AG09319 (cell line): Measurements from ENCODE around the gene SHB.

Experiments used
- DNase-seq: peaks from one replicate; pipeline ENCODE4 v3.0.0-alpha.2; 2010; ENCODE audit warnings: low read depth; ENCODE audit errors: extremely low read depth
- TF ChIP-seq, protein P1 (sequence below): IDR thresholded peaks from 2 replicates; pipeline ENCODE4 v1.5.1; 2011; ENCODE audit warnings: low read depth, mild to moderate bottlenecking, inconsistent platforms, low read length, moderate library complexity

The SHB gene

DNA sequence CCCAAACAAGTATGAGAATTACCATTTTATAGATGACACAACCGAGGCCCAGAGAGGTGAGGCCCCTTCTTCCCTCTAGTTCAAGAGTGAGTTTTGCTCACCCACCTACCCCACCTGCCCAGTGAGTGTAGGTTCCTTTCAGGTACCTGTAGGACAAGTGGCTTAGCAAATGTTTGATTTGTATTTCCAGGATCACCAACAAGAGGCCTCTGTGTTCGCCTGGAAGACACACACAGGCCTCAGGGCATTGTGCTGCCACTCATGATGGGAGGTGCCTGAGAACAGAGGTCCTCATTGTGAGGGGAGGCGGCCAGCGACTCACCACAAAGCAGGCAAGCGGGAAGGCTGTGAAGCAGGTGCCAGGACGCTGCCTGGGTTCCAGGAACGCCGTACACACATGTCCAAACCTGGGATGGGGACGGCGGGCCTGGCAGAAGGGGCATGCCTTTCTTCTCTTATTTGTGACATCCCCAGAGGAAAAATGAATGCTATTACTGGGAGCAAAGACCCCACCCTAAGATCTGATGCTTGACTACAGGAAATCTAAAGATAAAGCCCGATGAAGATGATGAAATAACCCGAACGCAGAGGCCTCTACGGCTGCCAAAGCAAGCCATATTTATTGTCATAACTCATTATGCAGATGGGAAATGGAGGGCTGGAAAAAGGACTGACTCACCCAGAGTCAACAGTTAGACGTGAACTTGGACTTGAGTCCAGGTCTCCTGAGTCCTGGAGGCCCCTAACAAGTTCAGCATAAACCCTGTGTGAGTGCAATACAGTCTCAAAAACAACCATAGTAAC lies 104.9 kb downstream of the SHB start:
- TF ChIP-seq, protein P1, sequence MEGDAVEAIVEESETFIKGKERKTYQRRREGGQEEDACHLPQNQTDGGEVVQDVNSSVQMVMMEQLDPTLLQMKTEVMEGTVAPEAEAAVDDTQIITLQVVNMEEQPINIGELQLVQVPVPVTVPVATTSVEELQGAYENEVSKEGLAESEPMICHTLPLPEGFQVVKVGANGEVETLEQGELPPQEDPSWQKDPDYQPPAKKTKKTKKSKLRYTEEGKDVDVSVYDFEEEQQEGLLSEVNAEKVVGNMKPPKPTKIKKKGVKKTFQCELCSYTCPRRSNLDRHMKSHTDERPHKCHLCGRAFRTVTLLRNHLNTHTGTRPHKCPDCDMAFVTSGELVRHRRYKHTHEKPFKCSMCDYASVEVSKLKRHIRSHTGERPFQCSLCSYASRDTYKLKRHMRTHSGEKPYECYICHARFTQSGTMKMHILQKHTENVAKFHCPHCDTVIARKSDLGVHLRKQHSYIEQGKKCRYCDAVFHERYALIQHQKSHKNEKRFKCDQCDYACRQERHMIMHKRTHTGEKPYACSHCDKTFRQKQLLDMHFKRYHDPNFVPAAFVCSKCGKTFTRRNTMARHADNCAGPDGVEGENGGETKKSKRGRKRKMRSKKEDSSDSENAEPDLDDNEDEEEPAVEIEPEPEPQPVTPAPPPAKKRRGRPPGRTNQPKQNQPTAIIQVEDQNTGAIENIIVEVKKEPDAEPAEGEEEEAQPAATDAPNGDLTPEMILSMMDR: no peak
- DNase-seq: peak; percentile 78

DNA sequence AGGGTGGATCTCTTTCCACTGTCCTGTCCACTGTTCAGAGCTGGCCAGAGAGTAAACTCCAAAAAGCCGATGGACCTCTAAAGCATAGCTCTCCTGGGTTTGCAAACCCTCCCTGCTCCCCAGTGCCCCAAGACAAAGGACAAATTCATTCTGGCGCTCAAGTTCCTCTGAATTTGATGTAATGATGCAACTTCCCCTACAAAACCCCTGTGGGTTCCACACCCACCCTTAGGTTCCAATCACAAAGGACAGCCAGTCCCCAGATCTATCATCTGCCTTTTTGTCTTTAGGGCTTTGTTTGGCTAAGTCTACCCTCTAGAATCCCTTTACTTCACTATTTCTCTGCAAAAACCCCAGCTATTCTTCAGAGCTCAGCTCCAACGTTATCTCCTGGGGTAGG lies 107.7 kb downstream of the SHB start:
- DNase-seq: no peak
- TF ChIP-seq, protein P1: no peak

DNA sequence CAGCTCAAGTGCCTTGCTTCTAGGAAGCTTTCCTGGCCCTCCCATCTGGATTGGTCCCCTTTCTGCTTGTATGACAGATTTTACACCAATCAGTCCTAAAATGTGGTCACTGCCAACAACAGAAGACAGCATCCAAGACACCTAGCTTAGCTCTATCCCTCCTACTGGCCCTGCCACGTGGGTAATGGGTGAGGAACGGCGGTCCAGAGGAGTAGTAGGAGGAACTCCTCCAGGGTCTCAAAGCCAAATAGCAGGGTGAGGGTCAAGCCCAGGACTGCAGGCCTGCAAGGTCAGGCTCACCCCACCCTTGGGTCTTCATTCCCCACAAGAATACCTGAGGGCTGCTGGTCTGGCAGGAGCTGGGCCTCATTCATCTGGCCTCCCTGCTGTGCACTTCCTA lies 108.4 kb downstream of the SHB start:
- TF ChIP-seq, protein P1: no peak
- DNase-seq: no peak

DNA sequence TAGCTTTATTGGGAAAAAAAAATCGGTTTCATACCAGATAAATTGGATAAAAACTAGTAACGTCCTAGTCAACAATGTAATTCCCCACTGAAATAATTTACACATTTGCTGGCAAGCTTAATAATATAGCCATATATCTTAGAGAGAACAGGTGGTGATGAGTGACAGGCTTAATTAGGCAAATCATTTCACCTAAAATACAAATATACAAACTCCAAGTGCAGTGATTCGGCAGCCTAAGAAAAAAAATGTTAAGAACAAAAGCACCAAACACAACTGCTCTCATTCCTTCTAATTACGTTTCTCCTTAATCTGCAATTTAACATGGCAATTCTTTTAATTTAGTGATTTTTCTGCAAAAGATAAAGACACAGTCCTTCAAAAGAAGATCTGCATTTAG lies 109.1 kb downstream of the SHB start:
- no peak for DNase-seq

DNA sequence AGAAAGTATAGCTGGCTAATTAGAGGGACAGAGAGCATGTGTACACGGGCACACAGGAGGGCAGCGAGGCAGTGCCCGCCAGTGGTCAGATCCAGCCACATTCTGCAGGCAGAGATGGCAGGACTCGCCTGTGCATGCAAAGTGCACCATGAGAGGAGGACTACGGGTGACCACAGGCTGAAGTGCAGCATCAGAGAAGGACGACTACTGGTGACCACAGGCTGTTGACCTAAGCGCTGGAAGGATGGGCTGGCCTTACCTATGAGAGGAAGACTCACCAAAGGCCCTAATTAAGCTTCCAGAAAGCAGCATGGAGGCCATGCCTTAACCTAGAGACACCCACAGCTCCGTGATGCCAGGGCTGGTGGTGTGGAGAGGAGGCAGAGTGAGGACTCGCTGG lies 110.9 kb downstream of the SHB start:
- TF ChIP-seq, protein P1: no peak
- no peak for DNase-seq

More for the DNA sequence above, 109.1 kb downstream of the SHB start:
- TF ChIP-seq, protein P1: no peak

DNA sequence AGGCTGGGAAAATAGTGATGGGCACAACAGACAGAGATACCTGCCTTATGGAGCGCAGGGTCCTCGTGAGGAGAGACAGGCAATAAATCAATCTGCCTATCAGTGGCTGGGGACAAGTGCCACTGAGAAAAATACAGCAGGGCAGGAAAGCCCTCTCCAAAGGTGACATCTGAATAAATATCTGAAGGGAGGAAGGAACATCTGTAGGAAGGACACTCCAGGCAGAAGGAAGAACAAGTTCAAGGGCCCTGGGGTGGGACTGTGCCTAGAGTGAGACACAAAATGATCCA lies 111.4 kb downstream of the SHB start:
- no peak for DNase-seq
- TF ChIP-seq, protein P1: no peak

DNA sequence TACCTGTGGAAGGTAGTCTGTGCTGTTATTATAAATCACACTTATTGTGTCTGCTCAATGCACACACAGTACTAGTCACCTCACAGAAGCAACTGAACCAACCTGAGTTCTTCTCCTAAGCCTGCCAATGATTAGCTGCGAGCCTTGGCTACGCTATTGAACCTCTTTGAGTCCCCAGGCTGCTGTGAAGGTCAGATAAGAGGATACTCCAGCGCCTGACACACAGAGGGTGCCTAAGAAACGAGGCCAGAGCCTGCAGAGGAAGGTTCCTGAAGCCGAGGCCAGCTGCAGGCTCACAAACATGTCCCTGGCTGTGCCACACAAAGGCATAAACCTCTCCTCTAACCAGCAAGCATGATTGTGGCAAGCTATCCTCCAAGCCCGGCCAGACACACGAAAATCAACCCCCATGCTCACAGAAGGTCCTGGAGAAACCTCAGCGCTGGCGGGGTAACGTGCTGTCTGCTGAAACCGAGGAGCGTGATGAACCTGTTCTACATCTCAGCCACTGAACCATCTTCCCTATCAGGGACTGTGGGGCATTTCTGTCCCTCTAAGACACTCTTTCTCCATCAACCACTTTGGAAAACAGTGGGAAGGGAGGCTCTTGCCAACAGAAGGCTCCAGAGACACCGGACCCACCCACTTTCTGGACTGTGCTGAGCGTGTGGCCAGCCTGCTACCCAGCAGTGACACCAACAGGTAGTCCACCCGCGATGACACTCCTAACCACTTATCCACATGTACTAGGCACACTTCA lies 111.9 kb downstream of the SHB start:
- DNase-seq: no peak
- TF ChIP-seq, protein P1: no peak
